ENCODE measurements around the gene MRPL53.

MRPL53 gene

GRCh38 chr2:74501335-74502071 lies 29.0 kb upstream of the MRPL53 start:
- peak overlapping the region; percentile 74 for H3K4me3 ChIP-seq (ENCODE audit: low read depth, low read length)
- TF ChIP-seq CTCF (conservative IDR thresholded peaks at IDR 0.05; ENCODE audit: low read depth, low read length): no peak
- no peak for DNase-seq (ENCODE audit: low read depth)

DNA sequence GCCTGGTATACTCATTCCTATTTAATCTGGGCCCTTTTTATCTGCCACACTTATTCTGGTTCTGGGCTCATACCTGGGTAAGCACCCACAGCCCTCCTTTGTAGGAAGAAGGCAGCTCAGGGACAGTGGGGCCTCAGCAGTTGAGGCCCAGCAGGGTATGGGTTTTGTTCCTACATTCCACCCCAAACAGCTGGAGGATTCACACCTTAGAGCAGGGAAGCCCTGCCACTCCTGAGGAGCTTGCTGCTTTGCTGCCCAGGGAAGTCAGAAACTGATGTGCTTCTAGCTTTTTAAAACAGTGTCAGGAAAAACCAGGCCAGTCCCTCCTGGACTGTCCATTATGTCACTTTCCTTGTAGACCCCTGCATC lies 28.1 kb upstream of the MRPL53 start:
- no peak overlapping the region for H3K4me3 ChIP-seq (ENCODE audit: low read depth, low read length)
- DNase-seq (ENCODE audit: low read depth): no peak
- no peak for TF ChIP-seq CTCF (conservative IDR thresholded peaks at IDR 0.05; ENCODE audit: low read depth, low read length)

GRCh38 chr2:74499940-74500577 lies 27.6 kb upstream of the MRPL53 start:
- TF ChIP-seq CTCF (conservative IDR thresholded peaks at IDR 0.05; ENCODE audit: low read depth, low read length): no peak
- no peak overlapping the region for H3K4me3 ChIP-seq (ENCODE audit: low read depth, low read length)
- DNase-seq (ENCODE audit: low read depth): no peak

- TF ChIP-seq CTCF (conservative IDR thresholded peaks at IDR 0.05; ENCODE audit: low read depth, low read length): no peak
- H3K4me3 ChIP-seq (ENCODE audit: low read depth, low read length): peak within 1 kb of the TSS; percentile 35
- DNase-seq (ENCODE audit: low read depth): no peak
These were observed 26.9 kb upstream of the MRPL53 start, which contains the start of gene LBX2 for GRCh38 chr2:74499267-74499939. Gene LBX2 (minus strand): TSS chr2:74499603. CDS start chr2:74499537, 66 bp downstream.

DNA sequence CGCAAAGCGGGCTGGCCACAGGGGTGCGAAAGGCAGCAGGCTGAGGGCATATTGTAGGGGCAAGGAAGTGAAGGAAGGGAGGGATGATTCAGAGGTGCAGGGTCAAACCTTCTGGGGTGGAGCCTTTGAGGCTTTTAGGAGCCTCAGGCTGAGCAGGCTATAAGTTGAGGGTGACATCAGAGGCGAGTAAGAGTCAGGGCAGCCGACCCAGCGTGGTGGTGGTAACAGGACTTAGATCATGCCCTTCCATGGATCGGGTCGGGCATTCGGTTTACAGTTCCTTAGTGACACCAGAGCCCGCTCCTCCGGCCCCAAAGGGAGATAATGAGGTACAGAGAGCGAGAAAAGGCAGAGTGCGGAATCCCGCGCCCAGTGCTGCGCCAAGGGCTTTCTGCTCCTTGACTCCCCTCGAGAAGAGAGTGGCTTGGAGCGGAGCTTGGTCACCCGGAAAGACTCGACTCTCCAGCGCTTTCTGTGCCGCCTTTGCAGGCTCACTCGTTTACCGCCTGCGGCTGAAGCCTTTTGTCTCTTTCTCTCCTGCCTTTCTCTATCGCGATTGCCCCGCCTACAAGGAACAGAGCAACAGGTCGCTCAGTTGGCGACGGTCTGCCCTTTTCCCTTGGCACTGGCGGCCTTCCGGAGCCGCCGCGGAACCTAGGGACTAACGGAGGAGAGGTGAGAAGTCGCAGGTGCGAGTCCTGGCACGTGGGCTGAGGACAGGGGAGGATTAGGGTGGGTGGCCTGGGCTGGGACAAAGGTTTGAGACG lies 26.2 kb upstream of the MRPL53 start:
- peak overlapping the region; percentile 35 for H3K4me3 ChIP-seq (ENCODE audit: low read depth, low read length)
- no peak for TF ChIP-seq CTCF (conservative IDR thresholded peaks at IDR 0.05; ENCODE audit: low read depth, low read length)
- no peak for DNase-seq (ENCODE audit: low read depth)

GRCh38 chr2:74497777-74498499 lies 25.5 kb upstream of the MRPL53 start:
- peak overlapping the region; percentile 35 for H3K4me3 ChIP-seq (ENCODE audit: low read depth, low read length)
- no peak for TF ChIP-seq CTCF (conservative IDR thresholded peaks at IDR 0.05; ENCODE audit: low read depth, low read length)
- DNase-seq (ENCODE audit: low read depth): no peak

All from choroid plexus epithelial cell (primary cell).